ENCODE data around the gene FHIP1A.

Gene FHIP1A

DNA sequence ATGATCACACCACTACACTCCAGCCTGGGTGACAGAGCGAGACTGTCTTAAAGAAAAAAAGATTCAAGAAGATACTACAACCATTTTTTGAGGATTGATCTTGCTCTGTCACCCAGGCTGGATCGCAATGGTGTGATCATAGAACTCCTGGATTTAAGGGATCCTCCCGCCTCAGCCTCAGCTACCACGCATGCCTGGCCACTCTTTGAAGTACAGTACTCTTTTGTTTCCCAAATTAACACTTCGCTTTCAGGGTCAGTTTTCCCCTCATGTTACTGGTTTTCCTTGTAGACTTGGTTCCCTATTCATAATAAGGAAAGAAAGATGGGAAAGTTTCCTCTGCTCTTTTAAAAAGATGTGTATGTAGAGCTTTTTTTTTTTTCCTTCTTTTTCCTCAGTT lies 34.3 kb downstream of the FHIP1A start:
- no peak for TF ChIP-seq CTCF (IDR thresholded peaks at IDR 0.05; ENCODE audit: control extremely low read depth, extremely low read depth, low read depth, missing control alignments)
- ChIA-PET CTCF (interaction anchor here (1.0 kb wide), 1 partner anchor 11 kb away, joined by 3 read pairs; no protein-coding TSS in a partner anchor), POLR2A (no interaction called here)
- DNase-seq (ENCODE audit: extremely low spot score), result no peak

- ChIA-PET CTCF (interaction anchor here (1.0 to 1.4 kb wide), 4 partner anchors 9 to 30 kb away, joined by 3 to 6 read pairs (median 4); no protein-coding TSS in a partner anchor), POLR2A (no interaction called here)
- no peak for DNase-seq (ENCODE audit: extremely low spot score)
- TF ChIP-seq CTCF (IDR thresholded peaks at IDR 0.05; ENCODE audit: control extremely low read depth, extremely low read depth, low read depth, missing control alignments), result no peak
These were observed 34.8 kb downstream of the FHIP1A start for GRCh38 chr4:151443752-151444151.

DNA sequence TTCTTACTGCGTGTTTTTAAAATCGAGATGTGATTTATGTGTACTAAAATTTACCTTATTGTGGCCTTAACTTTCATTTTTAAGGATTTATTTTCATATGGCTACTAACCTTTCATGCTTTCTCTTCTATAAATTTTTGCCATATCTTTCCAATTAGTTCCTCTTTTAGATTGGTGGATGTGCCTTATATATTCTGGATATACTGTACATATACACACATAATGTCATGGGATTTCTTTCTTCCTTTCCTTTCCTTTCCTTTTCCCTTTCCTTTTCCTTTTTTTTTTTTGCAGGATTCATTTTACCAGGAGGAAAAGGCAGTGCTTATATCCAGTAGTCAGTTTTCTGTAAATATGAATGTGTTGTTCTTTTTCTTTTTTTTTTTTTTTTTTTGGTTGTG lies 37.2 kb downstream of the FHIP1A start:
- TF ChIP-seq CTCF (IDR thresholded peaks at IDR 0.05; ENCODE audit: control extremely low read depth, extremely low read depth, low read depth, missing control alignments), result no peak
- DNase-seq (ENCODE audit: extremely low spot score), result no peak
- ChIA-PET CTCF (no interaction called here), POLR2A (no interaction called here)

- TF ChIP-seq CTCF (IDR thresholded peaks at IDR 0.05; ENCODE audit: control extremely low read depth, extremely low read depth, low read depth, missing control alignments), result no peak
- ChIA-PET CTCF (interaction anchor here (1.0 to 2.0 kb wide), 5 partner anchors 9 to 69 kb away, joined by 3 to 6 read pairs (median 3); no protein-coding TSS in a partner anchor), POLR2A (no interaction called here)
- DNase-seq (ENCODE audit: extremely low spot score), result no peak
These were observed 45.5 kb downstream of the FHIP1A start for GRCh38 chr4:151454513-151454912.

- ChIA-PET POLR2A (no interaction called here), CTCF (interaction anchor here (1.0 to 2.0 kb wide), 6 partner anchors 8 to 70 kb away, joined by 3 to 6 read pairs (median 3); no protein-coding TSS in a partner anchor)
- TF ChIP-seq CTCF (IDR thresholded peaks at IDR 0.05; ENCODE audit: control extremely low read depth, extremely low read depth, low read depth, missing control alignments), result no peak
- no peak for DNase-seq (ENCODE audit: extremely low spot score)
These were observed 46.2 kb downstream of the FHIP1A start for GRCh38 chr4:151455212-151455611.

GRCh38 chr4:151458148-151458547 lies 49.2 kb downstream of the FHIP1A start:
- no peak for DNase-seq (ENCODE audit: extremely low spot score)
- ChIA-PET POLR2A (no interaction called here), CTCF (interaction anchor here (1.2 kb wide), 1 partner anchor 11 kb away, joined by 3 read pairs; no protein-coding TSS in a partner anchor)
- no peak for TF ChIP-seq CTCF (IDR thresholded peaks at IDR 0.05; ENCODE audit: control extremely low read depth, extremely low read depth, low read depth, missing control alignments)
